ENCODE results near the gene ZNF20. TPM values are rescaled to one million over a fixed set of nuclear protein-coding genes. Genes with fewer than 3 reads are reported as not detected.
A peak's percentile ranks its signal among the peaks of the same experiment; 100 is the strongest.

The ZNF20 gene
- total and polyA plus RNA-seq, 10 of the 15 experiments (the other 5 are each of a cell fraction or from before 2014, with no cell fraction given), result 2.0 to 5.1 (median 2.6) TPM

DNA sequence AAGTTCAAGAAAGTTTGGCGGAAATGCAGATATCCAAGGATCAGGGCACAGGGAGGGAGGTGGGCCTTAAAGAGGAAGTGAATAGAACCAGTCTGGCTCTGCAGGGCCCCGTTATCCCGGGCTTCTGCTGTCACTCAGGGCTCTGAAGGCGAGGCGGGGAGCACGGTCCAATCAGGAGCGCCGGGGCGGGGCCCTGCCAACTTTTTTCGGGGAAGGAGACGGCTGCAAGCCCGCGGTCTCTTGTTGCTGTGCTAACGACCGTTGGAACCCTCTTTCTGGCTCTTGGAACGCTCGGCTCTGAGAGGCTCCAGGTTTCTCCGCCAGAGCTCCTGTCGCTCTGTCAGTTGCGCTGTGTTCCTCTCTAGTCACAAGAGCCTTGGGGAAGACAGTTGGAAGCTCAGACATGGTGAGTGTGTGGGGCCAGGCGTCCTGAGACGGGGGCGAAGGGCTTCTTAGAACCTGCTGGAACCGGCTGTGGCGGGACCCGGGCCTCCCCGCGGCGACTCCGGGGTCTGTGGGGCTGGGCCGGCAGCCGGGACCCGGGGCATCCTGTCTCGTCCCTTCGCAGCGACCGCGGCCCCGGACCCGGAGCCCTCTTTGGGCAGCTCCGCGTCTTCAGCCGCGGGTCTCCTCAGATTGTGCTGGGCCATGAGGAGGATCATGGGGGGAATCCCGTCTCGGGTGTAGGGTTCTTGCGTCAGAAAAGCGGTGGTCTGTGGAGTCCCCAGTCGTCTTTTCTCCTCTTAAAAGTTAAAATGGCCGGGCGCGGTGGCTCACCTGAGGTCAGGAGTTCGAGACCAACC lies 47.9 kb downstream of the ZNF20 start (continued):
- TF ChIP-seq YY1 (IDR thresholded peaks at IDR 0.05; ENCODE audit: low read depth, low read length) (peak; percentile 61), FOS (IDR thresholded peaks at IDR 0.05; ENCODE audit: borderline replicate concordance, extremely low read depth, insufficient read length) (no peak), RB1 (IDR thresholded peaks at IDR 0.05; ENCODE audit: borderline replicate concordance) (no peak), MXI1 (IDR thresholded peaks at IDR 0.05; ENCODE audit: low read depth, low read length) (no peak), TCF3 (IDR thresholded peaks at IDR 0.05; ENCODE audit: borderline replicate concordance, insufficient read depth, low read depth, low read length) (no peak), ZBED1 (IDR thresholded peaks at IDR 0.05; ENCODE audit: borderline replicate concordance) (no peak), DPF2 (IDR thresholded peaks at IDR 0.05) (0 out of 2 replicates have a peak, but pooled peaks have one; percentile 9), BHLHE40 (IDR thresholded peaks at IDR 0.05; ENCODE audit: borderline replicate concordance in 1 of 2, low read depth in 2 of 2, low read length in 1 of 2) (no peak), IKZF1 (conservative IDR thresholded peaks at IDR 0.05) (peak; percentile 24; the same call in 1 of the 2 replicates), RCOR1 (conservative IDR thresholded peaks at IDR 0.05; ENCODE audit: low read depth, low read length) (no peak), NBN (IDR thresholded peaks at IDR 0.05) (no peak), RELA (IDR thresholded peaks at IDR 0.05; ENCODE audit: borderline replicate concordance, partially characterized antibody) (no peak), NFYB (IDR thresholded peaks at IDR 0.05; ENCODE audit: insufficient read depth, low read depth, low read length) (peak; percentile 91), POLR2A (IDR thresholded peaks at IDR 0.05; ENCODE audit: low read depth, low read length) (peak; percentile 63), MTA2 (IDR thresholded peaks at IDR 0.05; ENCODE audit: low read depth) (no peak), NR2C1 (IDR thresholded peaks at IDR 0.05) (no peak)
- TF ChIP-seq, protein P1, sequence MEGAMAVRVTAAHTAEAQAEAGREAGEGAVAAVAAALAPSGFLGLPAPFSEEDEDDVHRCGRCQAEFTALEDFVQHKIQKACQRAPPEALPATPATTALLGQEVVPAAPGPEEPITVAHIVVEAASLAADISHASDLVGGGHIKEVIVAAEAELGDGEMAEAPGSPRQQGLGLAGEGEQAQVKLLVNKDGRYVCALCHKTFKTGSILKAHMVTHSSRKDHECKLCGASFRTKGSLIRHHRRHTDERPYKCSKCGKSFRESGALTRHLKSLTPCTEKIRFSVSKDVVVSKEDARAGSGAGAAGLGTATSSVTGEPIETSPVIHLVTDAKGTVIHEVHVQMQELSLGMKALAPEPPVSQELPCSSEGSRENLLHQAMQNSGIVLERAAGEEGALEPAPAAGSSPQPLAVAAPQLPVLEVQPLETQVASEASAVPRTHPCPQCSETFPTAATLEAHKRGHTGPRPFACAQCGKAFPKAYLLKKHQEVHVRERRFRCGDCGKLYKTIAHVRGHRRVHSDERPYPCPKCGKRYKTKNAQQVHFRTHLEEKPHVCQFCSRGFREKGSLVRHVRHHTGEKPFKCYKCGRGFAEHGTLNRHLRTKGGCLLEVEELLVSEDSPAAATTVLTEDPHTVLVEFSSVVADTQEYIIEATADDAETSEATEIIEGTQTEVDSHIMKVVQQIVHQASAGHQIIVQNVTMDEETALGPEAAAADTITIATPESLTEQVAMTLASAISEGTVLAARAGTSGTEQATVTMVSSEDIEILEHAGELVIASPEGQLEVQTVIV (IDR thresholded peaks at IDR 0.05; ENCODE audit: borderline replicate concordance, partially characterized antibody), result no peak
- TF ChIP-seq, protein P2, sequence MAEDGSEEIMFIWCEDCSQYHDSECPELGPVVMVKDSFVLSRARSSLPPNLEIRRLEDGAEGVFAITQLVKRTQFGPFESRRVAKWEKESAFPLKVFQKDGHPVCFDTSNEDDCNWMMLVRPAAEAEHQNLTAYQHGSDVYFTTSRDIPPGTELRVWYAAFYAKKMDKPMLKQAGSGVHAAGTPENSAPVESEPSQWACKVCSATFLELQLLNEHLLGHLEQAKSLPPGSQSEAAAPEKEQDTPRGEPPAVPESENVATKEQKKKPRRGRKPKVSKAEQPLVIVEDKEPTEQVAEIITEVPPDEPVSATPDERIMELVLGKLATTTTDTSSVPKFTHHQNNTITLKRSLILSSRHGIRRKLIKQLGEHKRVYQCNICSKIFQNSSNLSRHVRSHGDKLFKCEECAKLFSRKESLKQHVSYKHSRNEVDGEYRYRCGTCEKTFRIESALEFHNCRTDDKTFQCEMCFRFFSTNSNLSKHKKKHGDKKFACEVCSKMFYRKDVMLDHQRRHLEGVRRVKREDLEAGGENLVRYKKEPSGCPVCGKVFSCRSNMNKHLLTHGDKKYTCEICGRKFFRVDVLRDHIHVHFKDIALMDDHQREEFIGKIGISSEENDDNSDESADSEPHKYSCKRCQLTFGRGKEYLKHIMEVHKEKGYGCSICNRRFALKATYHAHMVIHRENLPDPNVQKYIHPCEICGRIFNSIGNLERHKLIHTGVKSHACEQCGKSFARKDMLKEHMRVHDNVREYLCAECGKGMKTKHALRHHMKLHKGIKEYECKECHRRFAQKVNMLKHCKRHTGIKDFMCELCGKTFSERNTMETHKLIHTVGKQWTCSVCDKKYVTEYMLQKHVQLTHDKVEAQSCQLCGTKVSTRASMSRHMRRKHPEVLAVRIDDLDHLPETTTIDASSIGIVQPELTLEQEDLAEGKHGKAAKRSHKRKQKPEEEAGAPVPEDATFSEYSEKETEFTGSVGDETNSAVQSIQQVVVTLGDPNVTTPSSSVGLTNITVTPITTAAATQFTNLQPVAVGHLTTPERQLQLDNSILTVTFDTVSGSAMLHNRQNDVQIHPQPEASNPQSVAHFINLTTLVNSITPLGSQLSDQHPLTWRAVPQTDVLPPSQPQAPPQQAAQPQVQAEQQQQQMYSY (CRISPR knock-in tag; IDR thresholded peaks at IDR 0.05), result no peak
- TF ChIP-seq, protein P3, sequence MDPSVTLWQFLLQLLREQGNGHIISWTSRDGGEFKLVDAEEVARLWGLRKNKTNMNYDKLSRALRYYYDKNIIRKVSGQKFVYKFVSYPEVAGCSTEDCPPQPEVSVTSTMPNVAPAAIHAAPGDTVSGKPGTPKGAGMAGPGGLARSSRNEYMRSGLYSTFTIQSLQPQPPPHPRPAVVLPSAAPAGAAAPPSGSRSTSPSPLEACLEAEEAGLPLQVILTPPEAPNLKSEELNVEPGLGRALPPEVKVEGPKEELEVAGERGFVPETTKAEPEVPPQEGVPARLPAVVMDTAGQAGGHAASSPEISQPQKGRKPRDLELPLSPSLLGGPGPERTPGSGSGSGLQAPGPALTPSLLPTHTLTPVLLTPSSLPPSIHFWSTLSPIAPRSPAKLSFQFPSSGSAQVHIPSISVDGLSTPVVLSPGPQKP (IDR thresholded peaks at IDR 0.05; ENCODE audit: low read depth, low read length), result no peak

Data from GM12878 (cell line).